ENCODE data around the gene SLC17A1. TPM values are rescaled to one million over a fixed set of nuclear protein-coding genes. Genes with fewer than 3 reads are reported as not detected.

The SLC17A1 gene
- total and polyA plus RNA-seq, 12 donors, result 0.06 to 1.0 (median 0.23) TPM; not detected in 7

DNA sequence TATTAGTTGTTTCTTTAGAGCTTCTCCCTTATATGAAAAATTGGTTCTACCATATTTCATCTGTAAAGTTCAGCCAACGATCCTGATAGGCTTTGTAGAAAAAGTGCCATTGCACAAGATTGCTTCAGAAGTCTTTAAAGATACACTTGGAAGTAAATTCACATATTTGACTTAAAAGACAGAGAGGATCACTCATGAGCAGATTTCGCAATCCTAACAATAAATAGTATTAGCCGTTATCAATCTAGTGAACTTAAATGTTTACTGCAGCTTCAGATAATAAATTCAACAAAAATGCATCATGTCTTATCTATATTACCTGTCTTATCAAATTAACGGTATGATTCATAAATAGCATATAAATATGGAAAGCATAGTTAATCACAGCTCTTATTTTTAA is 86.0 kb downstream of the SLC17A1 start:
- WGBS, 4 donors, result 66 to 75% (median 70%) methylated on average over 4 of the region's 4 CpGs
- Histone ChIP-seq H3K27ac (no peak overlapping the region), H3K4me1 (replicated peaks in 1 of 2) (no peaks in the 10 kb centered on the region), H3K36me3 (replicated peaks in 1 of 2) (no peaks in the 10 kb centered on the region), H3K9me3 (replicated peaks in 1 of 3) (no peaks in the 10 kb centered on the region), H3K4me3 (no peak overlapping the region), H3K27me3 (no peaks in the 10 kb centered on the region)
- intact Hi-C loops (cut with DNase I), result no loop called here
- no peak for TF ChIP-seq CTCF (IDR thresholded peaks at IDR 0.05)
- no peak for TF ChIP-seq POLR2A (IDR thresholded peaks at IDR 0.05)
- no peak for DNase-seq

DNA sequence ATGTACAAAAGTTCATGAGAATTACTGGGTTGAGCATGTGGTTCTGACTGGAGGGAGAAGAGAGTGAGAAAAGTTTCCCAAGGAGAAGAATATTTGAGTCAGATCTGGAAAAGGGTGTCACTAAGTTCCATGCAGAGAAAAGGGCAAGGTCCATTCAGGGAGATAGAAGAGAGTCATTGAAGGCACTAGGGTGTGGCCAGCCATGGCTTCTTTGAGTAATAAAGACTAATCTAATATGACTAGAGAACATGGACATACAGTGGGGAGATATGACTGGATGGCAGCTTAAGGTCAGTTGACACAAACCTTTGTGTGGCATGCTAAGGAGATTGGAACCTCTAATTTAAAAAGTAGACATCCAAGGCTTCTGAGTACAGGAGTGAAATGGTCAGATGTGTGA is 88.0 kb downstream of the SLC17A1 start:
- H3K4me1 ChIP-seq (replicated peaks in 1 of 2), result no peaks in the 10 kb centered on the region
- no peaks in the 10 kb centered on the region for H3K27me3 ChIP-seq
- no peak overlapping the region for H3K27ac ChIP-seq
- no peak for DNase-seq
- H3K36me3 ChIP-seq (replicated peaks in 1 of 2), result no peaks in the 10 kb centered on the region
- no peak overlapping the region for H3K4me3 ChIP-seq
- no peak for TF ChIP-seq POLR2A (IDR thresholded peaks at IDR 0.05)
- intact Hi-C loops (cut with DNase I), result no loop called here
- no peaks in the 10 kb centered on the region for H3K9me3 ChIP-seq (replicated peaks in 1 of 3)

- Histone ChIP-seq H3K4me3 (no peak overlapping the region), H3K36me3 (replicated peaks in 1 of 2) (no peaks in the 10 kb centered on the region), H3K27ac (no peak overlapping the region), H3K4me1 (replicated peaks in 1 of 2) (no peaks in the 10 kb centered on the region), H3K27me3 (peaks cover 10% of the 10 kb centered on the region), H3K9me3 (replicated peaks in 1 of 3) (no peaks in the 10 kb centered on the region)
- TF ChIP-seq CTCF (IDR thresholded peaks at IDR 0.05) (no peak), POLR2A (IDR thresholded peaks at IDR 0.05) (no peak)
- intact Hi-C loops (cut with DNase I), result no loop called here
- no peak for DNase-seq
Measured at GRCh38 chr6:25735261-25735660, 96.6 kb downstream of the SLC17A1 start.

Other genes with a start within 250 kb of the SLC17A1 start
- 1 to 10 TPM in 5 of 9 donors, under 1 TPM in 4; 0.19 to 3.7 (median 1.6) TPM for gene SCGN, start 179.8 kb downstream of the SLC17A1 start, total RNA-seq
- gene SCGN, start 179.8 kb downstream of the SLC17A1 start, polyA plus RNA-seq, result 1 to 10 TPM in 1 of 3 donors, under 1 TPM in 2; 0.80 to 2.4 (median 0.91) TPM
- not detected for gene SLC17A4, start 77.3 kb downstream of the SLC17A1 start, total RNA-seq
- under 1 TPM in 1 of 3 donors, not detected in 2; 0.04 TPM for gene SLC17A4, start 77.3 kb downstream of the SLC17A1 start, polyA plus RNA-seq
- gene SLC17A3, start 42.2 kb upstream of the SLC17A1 start, total RNA-seq, result 1 to 10 TPM in 2 of 9 donors, under 1 TPM in 6, not detected in 1; 0.20 to 2.1 (median 0.79) TPM
- 1 to 10 TPM in 1 of 3 donors, under 1 TPM in 2; 0.34 to 1.5 (median 0.72) TPM for gene SLC17A3, start 42.2 kb upstream of the SLC17A1 start, polyA plus RNA-seq
- gene SLC17A2, start 98.6 kb upstream of the SLC17A1 start, total RNA-seq, result not detected
- gene SLC17A2, start 98.6 kb upstream of the SLC17A1 start, polyA plus RNA-seq, result not detected
- 10 to 100 TPM in 6 of 9 donors, 1 to 10 TPM in 3; 8.3 to 15.6 (median 11.0) TPM for gene TRIM38, start 130.8 kb upstream of the SLC17A1 start, total RNA-seq
- 1 to 10 TPM; 5.7 to 8.9 (median 7.9) TPM for gene TRIM38, start 130.8 kb upstream of the SLC17A1 start, polyA plus RNA-seq

Measured in adrenal gland (tissue), 12 donors.